Natural killer cell (primary cell): ENCODE measurements around the gene SLC4A5. TPM values are rescaled to one million over a fixed set of nuclear protein-coding genes. Genes with fewer than 3 reads are reported as not detected.

Source experiments
- ATAC-seq, 3 donors: fragments of 150-1000 bp in 2 of 3; fragments of 200-7000 bp in 1 of 3; cut with Tn5 transposase; 1 replicate in 1 of 3; 2 replicates in 2 of 3; pipeline ENCODE4 v1.10.0; 2021; ENCODE audit warnings: mild to moderate bottlenecking in 2 of 3, moderate library complexity in 2 of 3
- DNase-seq, 2 donors: peaks; one replicate each; pipeline versions ENCODE4 v3.0.0 to v3.0.0-alpha.2; 2013 to 2021; ENCODE audit warnings: mixed read lengths in 1 of 2
- H3K27ac ChIP-seq: one replicate; pipeline ENCODE4 v1.5.1; 2013; ENCODE audit warnings: mild to moderate bottlenecking, low read length
- H3K27me3 ChIP-seq: one replicate; pipeline ENCODE4 v1.6.1; 2013; ENCODE audit warnings: low read length; ENCODE audit not compliant: control insufficient read depth, insufficient read depth
- H3K36me3 ChIP-seq: one replicate; pipeline ENCODE4 v1.6.1; 2013; ENCODE audit warnings: low read length; ENCODE audit not compliant: control insufficient read depth, insufficient read depth
- H3K4me1 ChIP-seq: one replicate; pipeline ENCODE4 v1.6.1; 2013; ENCODE audit warnings: low read length; ENCODE audit not compliant: control insufficient read depth, insufficient read depth
- H3K4me3 ChIP-seq: one replicate; pipeline ENCODE4 v1.5.1; 2013; ENCODE audit warnings: low read length
- H3K9me3 ChIP-seq: one replicate; pipeline ENCODE4 v1.6.1; 2013; ENCODE audit warnings: low read length; ENCODE audit not compliant: control insufficient read depth, insufficient read depth
- H3K27ac Mint-ChIP-seq, 2 donors: one replicate each; pipeline ENCODE4 v1.8.0; 2022; ENCODE audit warnings: mild to moderate bottlenecking in 2 of 2, mixed read lengths in 2 of 2, moderate library complexity in 1 of 2
- H3K27me3 Mint-ChIP-seq, 2 donors: one replicate each; pipeline ENCODE4 v1.8.0; 2022; ENCODE audit warnings: low read depth in 2 of 2, mixed read lengths in 2 of 2
- H3K36me3 Mint-ChIP-seq: one replicate; pipeline ENCODE4 v1.8.0; 2022; ENCODE audit warnings: mixed read lengths
- H3K4me1 Mint-ChIP-seq, 2 donors: one replicate each; pipeline ENCODE4 v1.8.0; 2022; ENCODE audit warnings: mixed read lengths in 2 of 2
- H3K4me3 Mint-ChIP-seq: one replicate; pipeline ENCODE4 v1.8.0; 2022; ENCODE audit warnings: mild to moderate bottlenecking, moderate library complexity, mixed read lengths
- H3K9me3 Mint-ChIP-seq, 2 donors: one replicate each; pipeline ENCODE4 v1.8.0; 2022; ENCODE audit warnings: mixed read lengths in 2 of 2
- CTCF ChIP-seq: fragments of 200-600 bp; IDR thresholded peaks from one replicate; pipeline ENCODE4 v1.8.0; 2022; ENCODE audit warnings: antibody characterized with exemption
- WGBS: methylation state at CpG from one replicate; pipeline ENCODE4 v1.1.7; 2013; ENCODE audit warnings: missing lambda C conversion rate; ENCODE audit not compliant: insufficient coverage; 5-methylcytosine and 5-hydroxymethylcytosine counted together
- intact Hi-C: fragments of 100-400 bp; cut with micrococcal nuclease; formaldehyde crosslinking; loops from one replicate; pipeline ENCODE4 v1.14.2; 2022
- total RNA-seq, 4 donors: library from RNA; stranded (reverse); fragments of 120-200 nt in 1 of 4; gene quantifications; one replicate each; pipeline versions ENCODE4 v1.2.3 to v1.2.4, GENCODE V29; 2013 to 2022

Gene SLC4A5
- total RNA-seq, 3 donors from 2014 or later (not counting 1 experiment from before 2014, with no cell fraction given) = 5.3 to 8.4 (median 8.0) TPM

DNA sequence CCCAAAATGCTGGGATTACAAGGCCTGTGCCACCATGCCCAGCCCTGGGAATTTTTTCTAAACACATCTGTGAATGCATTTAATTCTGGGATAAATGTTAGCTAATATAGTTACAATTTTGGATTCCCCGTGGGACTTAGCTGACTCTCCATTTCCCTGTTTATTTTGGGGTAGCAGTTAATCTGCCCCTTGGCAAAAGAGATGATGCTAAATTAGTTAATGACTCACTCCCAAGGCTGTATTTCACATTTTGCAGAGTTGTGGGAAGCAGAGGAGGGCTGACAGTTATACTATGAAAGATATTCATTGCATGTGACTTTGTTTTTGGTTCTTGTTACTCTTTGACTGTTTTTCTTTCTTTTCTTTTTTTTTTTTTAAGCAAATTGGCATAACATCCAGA lies 141.6 kb downstream of the SLC4A5 start:
- no peaks in the 10 kb centered on the region for H3K36me3 ChIP-seq
- no peaks in the 10 kb centered on the region for H3K27me3 ChIP-seq
- H3K27ac Mint-ChIP-seq = no peak overlapping the region
- no peaks in the 10 kb centered on the region for H3K9me3 ChIP-seq
- H3K4me3 ChIP-seq = no peak overlapping the region
- peaks cover 53% of the 10 kb centered on the region in 2 donors for H3K4me1 Mint-ChIP-seq
- no peaks in the 10 kb centered on the region for H3K36me3 Mint-ChIP-seq
- no peaks in the 10 kb centered on the region for H3K9me3 Mint-ChIP-seq
- intact Hi-C loops = no loop called here
- H3K27me3 Mint-ChIP-seq = no peaks in the 10 kb centered on the region
- 100% methylated on average over 1 of the region's 1 CpG for WGBS
- ATAC-seq (no peak), DNase-seq (no peak)
- H3K4me3 Mint-ChIP-seq = peak overlapping the region; percentile 63
- peaks cover 37% of the 10 kb centered on the region for H3K4me1 ChIP-seq
- no peak overlapping the region for H3K27ac ChIP-seq
- TF ChIP-seq CTCF = no peak

DNA sequence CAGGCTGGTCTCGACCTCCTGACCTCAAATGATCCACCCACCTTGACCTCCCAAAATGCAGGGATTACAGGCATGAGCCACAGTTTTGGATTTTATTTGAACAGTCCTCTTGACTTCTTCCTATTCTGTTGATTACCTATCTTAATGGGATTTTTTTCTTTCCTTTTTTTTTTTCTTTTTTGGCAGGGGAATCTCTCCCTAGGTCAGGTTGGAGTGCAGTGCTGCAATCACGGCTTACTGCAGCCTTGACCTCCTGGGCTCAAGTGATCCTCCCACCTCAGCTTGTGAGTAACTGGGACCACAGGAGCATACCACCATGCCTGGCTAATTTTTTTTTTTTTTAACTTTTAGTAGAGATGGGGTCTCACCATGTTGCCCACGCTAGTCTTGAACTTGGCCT lies 142.0 kb downstream of the SLC4A5 start:
- ATAC-seq (no peak), DNase-seq (no peak)
- WGBS = 87% methylated on average over 3 of the region's 3 CpGs
- Mint-ChIP-seq H3K4me1 (peaks cover 49% of the 10 kb centered on the region in 2 donors), H3K27ac (peak overlapping the region in 1 of 2 donors; percentile 98), H3K36me3 (no peaks in the 10 kb centered on the region), H3K9me3 (no peaks in the 10 kb centered on the region), H3K27me3 (no peaks in the 10 kb centered on the region), H3K4me3 (peak overlapping the region; percentile 63)
- no peaks in the 10 kb centered on the region for H3K9me3 ChIP-seq
- no peaks in the 10 kb centered on the region for H3K36me3 ChIP-seq
- H3K27ac ChIP-seq = no peak overlapping the region
- intact Hi-C loops = no loop called here
- H3K4me3 ChIP-seq = no peak overlapping the region
- no peak for TF ChIP-seq CTCF
- no peaks in the 10 kb centered on the region for H3K27me3 ChIP-seq
- H3K4me1 ChIP-seq = peaks cover 33% of the 10 kb centered on the region

DNA sequence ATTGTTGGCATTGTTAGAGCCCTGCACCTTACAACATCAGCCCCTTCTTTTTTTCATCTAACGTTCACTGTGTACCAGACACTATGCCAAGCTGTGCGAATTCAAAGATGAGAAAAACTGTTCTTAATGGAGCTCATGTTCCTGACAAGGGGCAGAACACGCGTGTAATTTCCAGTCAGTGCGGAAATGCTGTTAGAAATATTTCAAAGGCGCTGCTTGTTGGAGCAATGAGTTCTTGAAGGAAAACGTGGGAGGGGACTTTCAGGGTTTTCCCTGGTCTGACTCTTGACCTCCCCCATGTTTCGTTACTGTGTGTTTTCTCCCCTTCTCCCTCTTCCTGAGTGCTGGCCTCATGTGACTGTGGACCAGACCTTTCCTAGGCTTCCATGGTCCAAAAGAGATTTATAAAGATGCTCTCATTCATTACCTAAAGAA lies 143.3 kb downstream of the SLC4A5 start:
- Mint-ChIP-seq H3K9me3 (no peaks in the 10 kb centered on the region), H3K4me3 (peak overlapping the region; percentile 99), H3K27ac (peak overlapping the region; percentile 98 to 99), H3K27me3 (no peaks in the 10 kb centered on the region), H3K36me3 (no peaks in the 10 kb centered on the region), H3K4me1 (peaks cover 36% of the 10 kb centered on the region in 2 donors)
- peak overlapping the region; percentile 84 for H3K27ac ChIP-seq
- peaks cover 21% of the 10 kb centered on the region for H3K4me1 ChIP-seq
- peak in 1 of 2 donors; percentile 41 for DNase-seq
- no peak for ATAC-seq
- intact Hi-C loops = no loop called here
- WGBS = 70% methylated on average over 8 of the region's 8 CpGs
- no peaks in the 10 kb centered on the region for H3K36me3 ChIP-seq
- no peaks in the 10 kb centered on the region for H3K27me3 ChIP-seq
- TF ChIP-seq CTCF = no peak
- H3K9me3 ChIP-seq = no peaks in the 10 kb centered on the region
- H3K4me3 ChIP-seq = no peak overlapping the region

GRCh38 chr2:74199275-74199701 lies 143.9 kb downstream of the SLC4A5 start:
- Histone ChIP-seq H3K27me3 (no peaks in the 10 kb centered on the region), H3K9me3 (no peaks in the 10 kb centered on the region), H3K36me3 (no peaks in the 10 kb centered on the region), H3K4me1 (peaks cover 16% of the 10 kb centered on the region), H3K4me3 (peak overlapping the region; percentile 71), H3K27ac (peak overlapping the region; percentile 84)
- H3K27ac Mint-ChIP-seq = peak overlapping the region; percentile 98 to 99
- no peaks in the 10 kb centered on the region for H3K36me3 Mint-ChIP-seq
- TF ChIP-seq CTCF = no peak
- DNase-seq (no peak), ATAC-seq (no peak)
- no peaks in the 10 kb centered on the region for H3K27me3 Mint-ChIP-seq
- 2% methylated on average over 18 of the region's 20 CpGs for WGBS
- H3K4me3 Mint-ChIP-seq = peak overlapping the region; percentile 99
- peaks cover 31% of the 10 kb centered on the region in 2 donors for H3K4me1 Mint-ChIP-seq
- H3K9me3 Mint-ChIP-seq = no peaks in the 10 kb centered on the region
- intact Hi-C loops = no loop called here
